HepG2 (cell line): Measurements from ENCODE around the gene SPSB2. TPM values are rescaled to one million over a fixed set of nuclear protein-coding genes. Genes with fewer than 3 reads are reported as not detected.
A peak's percentile ranks its signal among the peaks of the same experiment; 100 is the strongest.

Experiments
- CBX5 ChIP-seq: sonication (generic); formaldehyde crosslinking; IDR thresholded peaks from 2 replicates; pipeline ENCODE4 v1.4.0; 2020; ENCODE audit warnings: missing genetic modification reagents, borderline replicate concordance
- CCDC6 ChIP-seq: sonication (generic); formaldehyde crosslinking; IDR thresholded peaks from 2 replicates; pipeline ENCODE4 v1.8.1; 2022; ENCODE audit warnings: mild to moderate bottlenecking, missing genetic modification reagents, moderate library complexity
- IKZF1 ChIP-seq: fragments of 450-650 bp; IDR thresholded peaks from 2 replicates; pipeline ENCODE4 v1.7.1; 2016
- JUND ChIP-seq: sonication (generic); formaldehyde crosslinking; IDR thresholded peaks from 2 replicates; pipeline ENCODE4 v1.8.0; 2022; ENCODE audit warnings: mild to moderate bottlenecking, missing genetic modification reagents
- MTF1 ChIP-seq: sonication (generic); formaldehyde crosslinking; IDR thresholded peaks from 2 replicates; pipeline ENCODE4 v1.5.0; 2020; ENCODE audit warnings: missing genetic modification reagents
- MXD1 ChIP-seq: sonication (generic); formaldehyde crosslinking; IDR thresholded peaks from 2 replicates; pipeline ENCODE4 v1.4.0; 2020; ENCODE audit warnings: mild to moderate bottlenecking, missing genetic modification reagents
- SOX13 ChIP-seq, 3 experiments: fragments of 450-650 bp in 1 of 3; sonication (generic) in 1 of 3; formaldehyde crosslinking in 1 of 3; IDR thresholded peaks in 2 of 3; conservative IDR thresholded peaks in 1 of 3; 2 replicates each; pipeline versions ENCODE4 v1.5.0 to v1.6.1; 2016 to 2020; ENCODE audit warnings: antibody characterized with exemption in 1 of 3, mild to moderate bottlenecking in 1 of 3, missing compliant biosample characterization in 1 of 3, missing genetic modification reagents in 1 of 3, moderate library complexity in 1 of 3
- SYNCRIP ChIP-seq: fragments of 200-400 bp; formaldehyde crosslinking; IDR thresholded peaks from 2 replicates; pipeline ENCODE4 v1.6.1; 2018; ENCODE audit warnings: mild to moderate bottlenecking, low read depth, low read length; ENCODE audit not compliant: insufficient read depth
- TOPORS ChIP-seq: sonication (generic); formaldehyde crosslinking; IDR thresholded peaks from 2 replicates; pipeline ENCODE4 v1.8.0; 2023; ENCODE audit warnings: mild to moderate bottlenecking, missing genetic modification reagents
- ZBTB1 ChIP-seq: sonication (generic); formaldehyde crosslinking; IDR thresholded peaks from 2 replicates; pipeline ENCODE4 v1.4.0; 2020; ENCODE audit warnings: missing genetic modification reagents, borderline replicate concordance
- ZFP36 ChIP-seq: fragments of 150-350 bp; IDR thresholded peaks from 2 replicates; pipeline ENCODE4 v1.6.1; 2018; ENCODE audit warnings: borderline replicate concordance, low read length, low read depth; ENCODE audit not compliant: partially characterized antibody
- ZFP62 ChIP-seq: sonication (generic); formaldehyde crosslinking; IDR thresholded peaks from 2 replicates; pipeline ENCODE4 v1.4.0; 2020; ENCODE audit warnings: missing genetic modification reagents
- ZFX ChIP-seq: sonication (generic); formaldehyde crosslinking; IDR thresholded peaks from 2 replicates; pipeline ENCODE4 v1.4.0; 2020; ENCODE audit warnings: mild to moderate bottlenecking, low read depth, missing genetic modification reagents, moderate library complexity
- ZNF572 ChIP-seq: sonication (generic); formaldehyde crosslinking; IDR thresholded peaks from 2 replicates; pipeline ENCODE4 v1.5.1; 2020; ENCODE audit warnings: mild to moderate bottlenecking, missing genetic modification reagents
- ZNF782 ChIP-seq: sonication (generic); formaldehyde crosslinking; IDR thresholded peaks from 2 replicates; pipeline ENCODE4 v1.4.0; 2020; ENCODE audit warnings: missing genetic modification reagents, mild to moderate bottlenecking, borderline replicate concordance
- polyA plus RNA-seq, 8 experiments: library from polyadenylated mRNA; depleted of rRNA in 3 of 8; stranded (reverse) in 7 of 8; unstranded in 1 of 8; fragments of >200 nt; fragmentation: Illumina TruSeq in 4 of 8; extraction: Trizol in 4 of 8; gene quantifications; 2 replicates each; pipeline versions ENCODE4 v1.2.1 to v1.2.3, GENCODE V29; 2011 to 2016; ENCODE audit warnings: low read depth in 4 of 8, missing spikeins in 1 of 8, mixed read lengths in 1 of 8; ENCODE audit not compliant: insufficient read depth in 1 of 8
- total RNA-seq, 5 experiments: library from RNA; depleted of rRNA; stranded (reverse); fragments of >200 nt; fragmentation: Illumina TruSeq; extraction: Trizol; gene quantifications; 2 replicates each; pipeline ENCODE4 v1.2.3, GENCODE V29; 2016; ENCODE audit warnings: low read depth in 1 of 5
- TF ChIP-seq, protein P1 (sequence below): sonication (generic); formaldehyde crosslinking; IDR thresholded peaks from 2 replicates; pipeline ENCODE4 v1.4.0; 2020; ENCODE audit warnings: missing genetic modification reagents
- TF ChIP-seq, protein P2 (sequence below): sonication (generic); formaldehyde crosslinking; IDR thresholded peaks from 2 replicates; pipeline ENCODE4 v1.4.0; 2020; ENCODE audit warnings: missing genetic modification reagents
- TF ChIP-seq, protein P3 (sequence below): sonication (generic); formaldehyde crosslinking; IDR thresholded peaks from 2 replicates; pipeline ENCODE4 v1.8.1; 2022; ENCODE audit warnings: mild to moderate bottlenecking, missing genetic modification reagents

Gene SPSB2
- total and polyA plus RNA-seq, 2 of the 13 experiments (the other 11 are each of a cell fraction or from before 2014, with no cell fraction given): 2.0 to 6.2 TPM

DNA sequence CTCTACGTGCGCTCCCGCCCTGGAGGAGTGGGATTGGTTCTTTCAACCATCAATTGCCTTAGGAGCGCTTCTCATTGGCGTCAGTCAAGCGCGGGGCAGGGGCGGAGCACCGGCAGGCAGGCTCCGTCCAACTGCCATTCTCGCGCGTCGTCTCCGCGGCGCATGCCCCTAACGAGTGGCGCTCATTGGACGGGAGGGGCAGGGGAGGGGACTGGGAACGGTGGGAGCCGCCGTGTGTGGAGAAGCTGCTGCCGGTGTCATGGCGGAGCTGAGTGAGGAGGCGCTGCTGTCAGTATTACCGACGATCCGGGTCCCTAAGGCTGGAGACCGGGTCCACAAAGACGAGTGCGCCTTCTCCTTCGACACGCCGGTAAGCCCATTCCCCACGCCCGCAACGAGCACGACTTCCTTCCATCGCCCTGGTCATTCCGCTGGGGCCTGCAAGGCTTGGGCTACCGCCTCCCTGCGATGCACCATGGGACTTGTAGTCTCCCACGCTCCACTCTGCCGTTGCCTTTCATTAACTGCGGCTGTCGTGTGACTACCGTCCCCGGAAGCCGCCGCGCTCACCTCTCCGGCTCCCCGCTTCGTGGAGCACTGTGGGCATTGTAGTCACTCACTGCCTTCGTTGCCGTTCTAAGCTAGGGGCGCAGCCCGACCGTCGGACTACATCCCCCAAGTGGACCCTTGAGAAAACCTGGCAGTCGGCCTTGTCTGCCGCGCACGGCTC is 21.0 kb downstream of the SPSB2 start, which contains the start of gene USP5 (continued):
- TF ChIP-seq SOX13 (IDR thresholded peaks at IDR 0.05) (no peak), SOX13 (CRISPR knock-in tag; conservative IDR thresholded peaks at IDR 0.05 in 1 of 2, IDR thresholded peaks at IDR 0.05 in 1 of 2) (peak in 1 of 2 experiments; percentile 11; a peak in 1 of 4 replicates), SYNCRIP (no peak), IKZF1 (no peak), ZBTB1 (CRISPR knock-in tag) (no peak), JUND (CRISPR knock-in tag) (0 out of 2 replicates have a peak, but pooled peaks have one; percentile 9), ZFP62 (peak; percentile 99), ZFP36 (no peak), ZNF572 (0 out of 2 replicates have a peak, but pooled peaks have one; percentile 47), ZNF782 (CRISPR knock-in tag) (no peak; the same call in 1 of the 2 replicates), MTF1 (CRISPR knock-in tag) (no peak), ZFX (CRISPR knock-in tag) (peak; percentile 99), CBX5 (CRISPR knock-in tag) (no peak; the same call in 1 of the 2 replicates), CCDC6 (CRISPR knock-in tag) (no peak), MXD1 (CRISPR knock-in tag) (0 out of 2 replicates have a peak, but pooled peaks have one; percentile 64), TOPORS (CRISPR knock-in tag) (0 out of 2 replicates have a peak, but pooled peaks have one; percentile 53)
- TF ChIP-seq, protein P1, sequence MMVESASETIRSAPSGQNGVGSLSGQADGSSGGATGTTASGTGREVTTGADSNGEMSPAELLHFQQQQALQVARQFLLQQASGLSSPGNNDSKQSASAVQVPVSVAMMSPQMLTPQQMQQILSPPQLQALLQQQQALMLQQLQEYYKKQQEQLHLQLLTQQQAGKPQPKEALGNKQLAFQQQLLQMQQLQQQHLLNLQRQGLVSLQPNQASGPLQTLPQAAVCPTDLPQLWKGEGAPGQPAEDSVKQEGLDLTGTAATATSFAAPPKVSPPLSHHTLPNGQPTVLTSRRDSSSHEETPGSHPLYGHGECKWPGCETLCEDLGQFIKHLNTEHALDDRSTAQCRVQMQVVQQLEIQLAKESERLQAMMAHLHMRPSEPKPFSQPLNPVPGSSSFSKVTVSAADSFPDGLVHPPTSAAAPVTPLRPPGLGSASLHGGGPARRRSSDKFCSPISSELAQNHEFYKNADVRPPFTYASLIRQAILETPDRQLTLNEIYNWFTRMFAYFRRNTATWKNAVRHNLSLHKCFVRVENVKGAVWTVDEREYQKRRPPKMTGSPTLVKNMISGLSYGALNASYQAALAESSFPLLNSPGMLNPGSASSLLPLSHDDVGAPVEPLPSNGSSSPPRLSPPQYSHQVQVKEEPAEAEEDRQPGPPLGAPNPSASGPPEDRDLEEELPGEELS (CRISPR knock-in tag): no peak; the same call in 1 of the 2 replicates
- TF ChIP-seq, protein P2, sequence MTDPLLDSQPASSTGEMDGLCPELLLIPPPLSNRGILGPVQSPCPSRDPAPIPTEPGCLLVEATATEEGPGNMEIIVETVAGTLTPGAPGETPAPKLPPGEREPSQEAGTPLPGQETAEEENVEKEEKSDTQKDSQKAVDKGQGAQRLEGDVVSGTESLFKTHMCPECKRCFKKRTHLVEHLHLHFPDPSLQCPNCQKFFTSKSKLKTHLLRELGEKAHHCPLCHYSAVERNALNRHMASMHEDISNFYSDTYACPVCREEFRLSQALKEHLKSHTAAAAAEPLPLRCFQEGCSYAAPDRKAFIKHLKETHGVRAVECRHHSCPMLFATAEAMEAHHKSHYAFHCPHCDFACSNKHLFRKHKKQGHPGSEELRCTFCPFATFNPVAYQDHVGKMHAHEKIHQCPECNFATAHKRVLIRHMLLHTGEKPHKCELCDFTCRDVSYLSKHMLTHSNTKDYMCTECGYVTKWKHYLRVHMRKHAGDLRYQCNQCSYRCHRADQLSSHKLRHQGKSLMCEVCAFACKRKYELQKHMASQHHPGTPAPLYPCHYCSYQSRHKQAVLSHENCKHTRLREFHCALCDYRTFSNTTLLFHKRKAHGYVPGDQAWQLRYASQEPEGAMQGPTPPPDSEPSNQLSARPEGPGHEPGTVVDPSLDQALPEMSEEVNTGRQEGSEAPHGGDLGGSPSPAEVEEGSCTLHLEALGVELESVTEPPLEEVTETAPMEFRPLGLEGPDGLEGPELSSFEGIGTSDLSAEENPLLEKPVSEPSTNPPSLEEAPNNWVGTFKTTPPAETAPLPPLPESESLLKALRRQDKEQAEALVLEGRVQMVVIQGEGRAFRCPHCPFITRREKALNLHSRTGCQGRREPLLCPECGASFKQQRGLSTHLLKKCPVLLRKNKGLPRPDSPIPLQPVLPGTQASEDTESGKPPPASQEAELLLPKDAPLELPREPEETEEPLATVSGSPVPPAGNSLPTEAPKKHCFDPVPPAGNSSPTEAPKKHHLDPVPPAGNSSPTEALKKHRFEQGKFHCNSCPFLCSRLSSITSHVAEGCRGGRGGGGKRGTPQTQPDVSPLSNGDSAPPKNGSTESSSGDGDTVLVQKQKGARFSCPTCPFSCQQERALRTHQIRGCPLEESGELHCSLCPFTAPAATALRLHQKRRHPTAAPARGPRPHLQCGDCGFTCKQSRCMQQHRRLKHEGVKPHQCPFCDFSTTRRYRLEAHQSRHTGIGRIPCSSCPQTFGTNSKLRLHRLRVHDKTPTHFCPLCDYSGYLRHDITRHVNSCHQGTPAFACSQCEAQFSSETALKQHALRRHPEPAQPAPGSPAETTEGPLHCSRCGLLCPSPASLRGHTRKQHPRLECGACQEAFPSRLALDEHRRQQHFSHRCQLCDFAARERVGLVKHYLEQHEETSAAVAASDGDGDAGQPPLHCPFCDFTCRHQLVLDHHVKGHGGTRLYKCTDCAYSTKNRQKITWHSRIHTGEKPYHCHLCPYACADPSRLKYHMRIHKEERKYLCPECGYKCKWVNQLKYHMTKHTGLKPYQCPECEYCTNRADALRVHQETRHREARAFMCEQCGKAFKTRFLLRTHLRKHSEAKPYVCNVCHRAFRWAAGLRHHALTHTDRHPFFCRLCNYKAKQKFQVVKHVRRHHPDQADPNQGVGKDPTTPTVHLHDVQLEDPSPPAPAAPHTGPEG (CRISPR knock-in tag): no peak
- TF ChIP-seq, protein P3, sequence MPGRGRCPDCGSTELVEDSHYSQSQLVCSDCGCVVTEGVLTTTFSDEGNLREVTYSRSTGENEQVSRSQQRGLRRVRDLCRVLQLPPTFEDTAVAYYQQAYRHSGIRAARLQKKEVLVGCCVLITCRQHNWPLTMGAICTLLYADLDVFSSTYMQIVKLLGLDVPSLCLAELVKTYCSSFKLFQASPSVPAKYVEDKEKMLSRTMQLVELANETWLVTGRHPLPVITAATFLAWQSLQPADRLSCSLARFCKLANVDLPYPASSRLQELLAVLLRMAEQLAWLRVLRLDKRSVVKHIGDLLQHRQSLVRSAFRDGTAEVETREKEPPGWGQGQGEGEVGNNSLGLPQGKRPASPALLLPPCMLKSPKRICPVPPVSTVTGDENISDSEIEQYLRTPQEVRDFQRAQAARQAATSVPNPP: no peak
